ENCODE data around the gene GEMIN5. TPM values are rescaled to one million over a fixed set of nuclear protein-coding genes. Genes with fewer than 3 reads are reported as not detected.

Gene GEMIN5
- total RNA-seq, 6 experiments from 2014 or later, result 16.5 to 22.5 (median 17.6) TPM

GRCh38 chr5:154841273-154841661, 96.7 kb downstream of the GEMIN5 start:
- no peak for DNase-seq
- Mint-ChIP-seq H3K36me3 (ENCODE audit: low read depth) (no peaks in the 10 kb centered on the region), H3K27me3 (ENCODE audit: insufficient read depth) (no peaks in the 10 kb centered on the region; the same call in none of the 2 replicates), H3K4me1 (ENCODE audit: low read depth) (0 out of 2 replicates have a peak, but pooled peaks cover 6% of the 10 kb centered on the region), H3K9me3 (no peaks in the 10 kb centered on the region), H3K4me3 (no peak overlapping the region), H3K27ac (no peak overlapping the region)
- TF ChIP-seq CTCF (IDR thresholded peaks at IDR 0.05), result no peak

DNA sequence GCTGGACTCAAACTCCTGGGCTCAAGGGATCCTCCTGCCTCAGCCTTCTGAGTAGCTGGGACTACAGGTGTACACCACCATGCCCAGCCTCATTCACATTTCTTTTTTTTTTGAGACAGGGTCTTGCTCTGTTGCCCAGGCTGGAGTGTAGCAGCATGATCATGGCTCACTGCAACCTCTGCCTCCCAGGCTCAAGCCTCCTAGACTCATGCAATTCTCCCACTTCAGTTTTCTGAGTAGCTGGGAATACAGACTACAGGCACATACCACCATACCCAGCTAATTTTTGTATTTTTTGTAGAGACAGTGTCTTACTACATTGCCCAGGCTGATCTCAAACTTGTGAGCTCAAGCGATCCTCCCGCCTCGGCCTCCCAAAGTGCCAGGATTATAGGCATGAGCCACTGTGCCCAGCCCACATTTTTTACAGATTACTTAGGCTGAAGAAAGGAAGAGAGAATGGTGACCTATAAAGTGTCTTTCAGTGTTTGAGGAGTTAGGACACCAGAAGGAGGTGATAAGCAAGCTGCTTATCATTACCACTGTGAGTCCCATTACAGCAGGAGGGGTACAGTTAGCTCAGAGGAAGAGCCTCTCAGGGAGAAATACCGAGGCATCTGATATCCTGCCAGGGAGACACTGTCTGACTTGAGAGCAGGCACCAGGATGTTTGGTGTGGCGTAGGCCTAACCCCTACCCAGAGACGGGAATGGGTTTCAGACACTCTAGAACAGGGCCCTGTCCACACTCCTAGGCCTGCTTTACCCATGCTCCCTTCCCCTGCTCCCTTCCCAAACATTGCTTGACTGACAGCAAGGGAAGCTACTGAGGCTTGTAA, 97.4 kb downstream of the GEMIN5 start:
- H3K27me3 Mint-ChIP-seq (ENCODE audit: insufficient read depth), result no peaks in the 10 kb centered on the region; the same call in none of the 2 replicates
- no peak for DNase-seq
- H3K4me3 Mint-ChIP-seq, result no peak overlapping the region
- TF ChIP-seq CTCF (IDR thresholded peaks at IDR 0.05), result no peak
- H3K4me1 Mint-ChIP-seq (ENCODE audit: low read depth), result 0 out of 2 replicates have a peak, but pooled peaks cover 6% of the 10 kb centered on the region
- no peaks in the 10 kb centered on the region for H3K9me3 Mint-ChIP-seq
- H3K36me3 Mint-ChIP-seq (ENCODE audit: low read depth), result no peaks in the 10 kb centered on the region
- H3K27ac Mint-ChIP-seq, result peak overlapping the region; percentile 7; the same call in 1 of the 2 replicates

Other genes starting within 250 kb of the GEMIN5 start
- 100 to 1,000 TPM; 204 to 228 (median 208) TPM for gene LARP1, start 182.8 kb downstream of the GEMIN5 start, total RNA-seq (2021; fragmentation: NEBNext Ultra II Directional; extraction: Animal tissue kit (Norgen Biotek cat#: 25700))
- 1 to 10 TPM; 3.1 to 4.7 (median 3.6) TPM for gene FAXDC2, start 87.6 kb downstream of the GEMIN5 start, total RNA-seq (2021; fragmentation: NEBNext Ultra II Directional; extraction: Animal tissue kit (Norgen Biotek cat#: 25700))
- gene CNOT8, start 79.6 kb downstream of the GEMIN5 start, total RNA-seq (2021; fragmentation: NEBNext Ultra II Directional; extraction: Animal tissue kit (Norgen Biotek cat#: 25700)), result 10 to 100 TPM; 29.5 to 38.6 (median 30.8) TPM
- 10 to 100 TPM; 44.1 to 60.9 (median 57.7) TPM for gene MRPL22, start 2.9 kb upstream of the GEMIN5 start, total RNA-seq (2021; fragmentation: NEBNext Ultra II Directional; extraction: Animal tissue kit (Norgen Biotek cat#: 25700))
- under 1 TPM; 0.05 to 0.21 (median 0.13) TPM for gene KIF4B, start 75.5 kb upstream of the GEMIN5 start, total RNA-seq (2021; fragmentation: NEBNext Ultra II Directional; extraction: Animal tissue kit (Norgen Biotek cat#: 25700))